ENCODE measurements around the gene C12orf43. TPM values are rescaled to one million over a fixed set of nuclear protein-coding genes. Genes with fewer than 3 reads are reported as not detected.

C12orf43 gene
- total RNA-seq, 2 donors from 2014 or later, result 6.7 to 11.5 TPM

- H3K27ac ChIP-seq, result peak overlapping the region in 2 of 4 donors; percentile 43 to 56
- intact Hi-C loops (cut with DNase I), result no loop called here
Observed at GRCh38 chr12:120972870-120973543, 43.3 kb downstream of the C12orf43 start.

GRCh38 chr12:120971299-120972180 lies 44.7 kb downstream of the C12orf43 start:
- no peaks in the 10 kb centered on the region for H3K9me3 ChIP-seq
- 28 to 31% methylated on average over 13 of the region's 13 CpGs for WGBS, 2 donors
- ATAC-seq, result peak; percentile 70
- peak in 2 of 4 donors; percentile 29 to 61 for DNase-seq
- no peak for TF ChIP-seq POLR2A (IDR thresholded peaks at IDR 0.05)
- peak in 6 of 7 experiments; percentile 50 to 72 (median 63) for TF ChIP-seq CTCF (IDR thresholded peaks at IDR 0.05)
- H3K27me3 ChIP-seq, result no peaks in the 10 kb centered on the region
- peaks cover 0 to 13% of the 10 kb centered on the region in 2 donors for H3K36me3 ChIP-seq (replicated peaks in 1 of 2; ENCODE audit: insufficient read depth in 1 of 2, low read depth in 2 of 2)
- no peak overlapping the region for H3K4me3 ChIP-seq
- H3K27ac ChIP-seq, result no peak overlapping the region
- H3K4me1 ChIP-seq, result peaks cover 37% of the 10 kb centered on the region
- intact Hi-C loops (cut with DNase I), result no loop called here

More at GRCh38 chr12:120972870-120973543, 43.3 kb downstream of the C12orf43 start:
- H3K4me3 ChIP-seq, result no peak overlapping the region
- no peak for TF ChIP-seq POLR2A (IDR thresholded peaks at IDR 0.05)
- TF ChIP-seq CTCF (IDR thresholded peaks at IDR 0.05), result no peak
- no peaks in the 10 kb centered on the region for H3K27me3 ChIP-seq
- ATAC-seq, result peak; percentile 54
- H3K9me3 ChIP-seq, result no peaks in the 10 kb centered on the region
- WGBS, 2 donors, result 56 to 61% methylated on average over 6 to 10 of the region's 10 CpGs
- peak in 1 of 4 donors; percentile 35 for DNase-seq
- peaks cover 0 to 13% of the 10 kb centered on the region in 2 donors for H3K36me3 ChIP-seq (replicated peaks in 1 of 2; ENCODE audit: insufficient read depth in 1 of 2, low read depth in 2 of 2)
- peaks cover 51% of the 10 kb centered on the region for H3K4me1 ChIP-seq

GRCh38 chr12:120970310-120970709 lies 46.0 kb downstream of the C12orf43 start:
- DNase-seq (no peak), ATAC-seq (no peak)
- TF ChIP-seq POLR2A (IDR thresholded peaks at IDR 0.05) (no peak), CTCF (IDR thresholded peaks at IDR 0.05) (no peak)
- 76 to 80% methylated on average over 3 of the region's 3 CpGs for WGBS, 2 donors
- peaks cover 32% of the 10 kb centered on the region for H3K4me1 ChIP-seq
- no peaks in the 10 kb centered on the region for H3K27me3 ChIP-seq
- H3K4me3 ChIP-seq, result no peak overlapping the region
- H3K9me3 ChIP-seq, result no peaks in the 10 kb centered on the region
- H3K27ac ChIP-seq, result no peak overlapping the region
- intact Hi-C loops (cut with DNase I), result no loop called here
- H3K36me3 ChIP-seq (replicated peaks in 1 of 2; ENCODE audit: insufficient read depth in 1 of 2, low read depth in 2 of 2), result peaks cover 0 to 13% of the 10 kb centered on the region in 2 donors

GRCh38 chr12:120965534-120966091 lies 50.7 kb downstream of the C12orf43 start:
- Histone ChIP-seq H3K4me3 (no peak overlapping the region), H3K4me1 (no peaks in the 10 kb centered on the region), H3K27ac (peak overlapping the region in 1 of 4 donors; percentile 7), H3K36me3 (replicated peaks in 1 of 2; ENCODE audit: insufficient read depth in 1 of 2, low read depth in 2 of 2) (peaks cover 0 to 8% of the 10 kb centered on the region in 2 donors), H3K27me3 (no peaks in the 10 kb centered on the region), H3K9me3 (no peaks in the 10 kb centered on the region)
- intact Hi-C loops (cut with DNase I), result no loop called here
- ATAC-seq (peak; percentile 15), DNase-seq (no peak)
- TF ChIP-seq CTCF (IDR thresholded peaks at IDR 0.05) (no peak), POLR2A (IDR thresholded peaks at IDR 0.05) (peak in 2 of 3 donors; percentile 3 to 17)
- WGBS, 2 donors, result 72% methylated on average over 10 to 13 of the region's 13 CpGs
